Hepatocyte (in vitro differentiated cells): ENCODE results near the gene FAF1. TPM values are rescaled to one million over a fixed set of nuclear protein-coding genes. Genes with fewer than 3 reads are reported as not detected.

ENCODE experiments used
- DNase-seq: peaks from one replicate; pipeline ENCODE4 v3.0.0-alpha.2; 2016; ENCODE audit warnings: low spot score
- H2AFZ ChIP-seq: fragments of 200-600 bp; sonication (generic); 2 replicates; pipeline ENCODE4 v1.6.0; 2016; ENCODE audit warnings: antibody characterized with exemption, mild to moderate bottlenecking
- H3K27ac ChIP-seq: fragments of 200-600 bp; sonication (generic); 2 replicates; pipeline ENCODE4 v1.5.1; 2016; ENCODE audit warnings: mild to moderate bottlenecking
- H3K27me3 ChIP-seq: fragments of 200-600 bp; sonication (generic); 2 replicates; pipeline ENCODE4 v1.6.1; 2016
- H3K36me3 ChIP-seq: fragments of 200-600 bp; sonication (generic); replicated peaks from 2 replicates; pipeline ENCODE4 v1.5.1; 2016; ENCODE audit warnings: low read depth; ENCODE audit not compliant: insufficient read depth
- H3K4me1 ChIP-seq: fragments of 200-600 bp; sonication (generic); 2 replicates; pipeline ENCODE4 v1.5.1; 2016; ENCODE audit warnings: mild to moderate bottlenecking, moderate library complexity; ENCODE audit not compliant: insufficient read depth
- H3K4me2 ChIP-seq: fragments of 200-600 bp; sonication (generic); 2 replicates; pipeline ENCODE4 v1.6.0; 2016
- H3K4me3 ChIP-seq: fragments of 200-600 bp; sonication (generic); 2 replicates; pipeline ENCODE4 v1.5.1; 2016; ENCODE audit warnings: mild to moderate bottlenecking
- H3K79me2 ChIP-seq: fragments of 200-600 bp; sonication (generic); 2 replicates; pipeline ENCODE4 v1.6.0; 2017; ENCODE audit warnings: mild to moderate bottlenecking
- H3K9me2 ChIP-seq: fragments of 200-600 bp; sonication (generic); replicated peaks from 2 replicates; pipeline ENCODE4 v1.6.0; 2017; ENCODE audit warnings: mild to moderate bottlenecking; ENCODE audit not compliant: insufficient read depth
- H3K9me3 ChIP-seq: fragments of 200-600 bp; sonication (generic); 2 replicates; pipeline ENCODE4 v1.5.1; 2016; ENCODE audit warnings: low read depth, mild to moderate bottlenecking
- H4K20me1 ChIP-seq: fragments of 200-600 bp; sonication (generic); 2 replicates; pipeline ENCODE4 v1.6.0; 2016; ENCODE audit warnings: mild to moderate bottlenecking; ENCODE audit not compliant: insufficient read depth, poor library complexity, severe bottlenecking
- CTCF ChIP-seq: fragments of 200-600 bp; sonication (generic); IDR thresholded peaks from 2 replicates; pipeline ENCODE4 v1.5.1; 2016; ENCODE audit warnings: antibody characterized with exemption, mild to moderate bottlenecking; ENCODE audit not compliant: poor library complexity
- EZH2 ChIP-seq: fragments of 200-600 bp; sonication (generic); IDR thresholded peaks from 2 replicates; pipeline ENCODE4 v1.6.1; 2016; ENCODE audit warnings: antibody characterized with exemption, mild to moderate bottlenecking, borderline replicate concordance
- EZH2phosphoT487 ChIP-seq: fragments of 200-600 bp; sonication (generic); IDR thresholded peaks from one replicate; pipeline ENCODE4 v1.6.1; 2018; ENCODE audit warnings: antibody characterized with exemption, mild to moderate bottlenecking, low read depth, moderate library complexity; ENCODE audit not compliant: unreplicated experiment, severe bottlenecking
- WGBS: methylation state at CpG from one replicate; pipeline ENCODE4 v1.1.6; 2016; ENCODE audit warnings: low lambda C conversion rate; ENCODE audit errors: missing lambda C conversion rate; 5-methylcytosine and 5-hydroxymethylcytosine counted together
- polyA plus RNA-seq: library from polyadenylated mRNA; unstranded; fragments of >200 nt; fragmentation: Nextera tagmentation; extraction: Ambion mirVana; gene quantifications from 2 replicates; pipeline ENCODE4 v1.2.1, GENCODE V29; 2016
- total RNA-seq: library from RNA; depleted of rRNA; stranded (reverse); fragments of >200 nt; gene quantifications from 2 replicates; pipeline ENCODE4 v1.2.3, GENCODE V29; 2014

Gene FAF1
- total and polyA plus RNA-seq, 2 experiments from 2014 or later: 25.7 to 35.5 TPM

- Histone ChIP-seq H3K27ac (no peak overlapping the region), H3K4me1 (no peaks in the 10 kb centered on the region), H3K27me3 (no peaks in the 10 kb centered on the region), H2AFZ (no peak overlapping the region), H3K4me2 (no peak overlapping the region), H3K9me2 (no peaks in the 10 kb centered on the region), H3K4me3 (no peak overlapping the region), H3K9me3 (no peaks in the 10 kb centered on the region), H3K36me3 (no peaks in the 10 kb centered on the region), H3K79me2 (no peaks in the 10 kb centered on the region), H4K20me1 (no peaks in the 10 kb centered on the region)
- no peak for DNase-seq
- 84% methylated on average over 2 of the region's 2 CpGs for whole genome bisulfite sequencing
- TF ChIP-seq EZH2phosphoT487: no peak
- no peak for TF ChIP-seq CTCF
- no peak for TF ChIP-seq EZH2
Observed at GRCh38 chr1:50481142-50481736, 478.8 kb downstream of the FAF1 start.

GRCh38 chr1:50476800-50477199, 483.3 kb downstream of the FAF1 start:
- WGBS: 100% methylated on average over 1 of the region's 1 CpG
- no peak overlapping the region for H3K4me2 ChIP-seq
- no peaks in the 10 kb centered on the region for H3K36me3 ChIP-seq
- H3K27ac ChIP-seq: no peak overlapping the region
- H3K79me2 ChIP-seq: no peaks in the 10 kb centered on the region
- TF ChIP-seq CTCF (no peak), EZH2 (no peak), EZH2phosphoT487 (no peak)
- no peak overlapping the region for H2AFZ ChIP-seq
- H3K27me3 ChIP-seq: no peaks in the 10 kb centered on the region
- H4K20me1 ChIP-seq: no peaks in the 10 kb centered on the region
- no peaks in the 10 kb centered on the region for H3K9me3 ChIP-seq
- no peaks in the 10 kb centered on the region for H3K9me2 ChIP-seq
- no peak overlapping the region for H3K4me3 ChIP-seq
- H3K4me1 ChIP-seq: no peaks in the 10 kb centered on the region
- DNase-seq: no peak

- Histone ChIP-seq H3K9me3 (no peaks in the 10 kb centered on the region), H3K4me1 (no peaks in the 10 kb centered on the region), H3K27ac (no peak overlapping the region), H3K27me3 (no peaks in the 10 kb centered on the region), H3K79me2 (no peaks in the 10 kb centered on the region), H3K36me3 (no peaks in the 10 kb centered on the region), H3K9me2 (no peaks in the 10 kb centered on the region), H2AFZ (no peak overlapping the region), H3K4me2 (no peak overlapping the region), H3K4me3 (no peak overlapping the region), H4K20me1 (no peaks in the 10 kb centered on the region)
- peak; percentile 25 for DNase-seq
- no peak for TF ChIP-seq EZH2
- no peak for TF ChIP-seq CTCF
- no peak for TF ChIP-seq EZH2phosphoT487
- 68% methylated on average over 7 of the region's 7 CpGs for WGBS
Observed at GRCh38 chr1:50474859-50475809, 484.9 kb downstream of the FAF1 start.
